Loucy (cell line): Measurements from ENCODE around the gene LOXHD1.

Experiments
- H2AFZ ChIP-seq: fragments of 200-600 bp; sonication (generic); 2 replicates; pipeline ENCODE4 v1.6.0; 2016; ENCODE audit warnings: antibody characterized with exemption, mild to moderate bottlenecking, low read length, moderate library complexity
- H3F3A ChIP-seq: fragments of 200-600 bp; 2 replicates; pipeline ENCODE4 v1.6.0; 2016; ENCODE audit warnings: antibody characterized with exemption, low read depth, mild to moderate bottlenecking
- H3K27me3 ChIP-seq: fragments of 200-600 bp; sonication (generic); 2 replicates; pipeline ENCODE4 v1.6.1; 2014; ENCODE audit warnings: low read length, mild to moderate bottlenecking; ENCODE audit not compliant: insufficient read depth, poor library complexity, severe bottlenecking
- H3K36me3 ChIP-seq: fragments of 200-600 bp; sonication (generic); 2 replicates; pipeline ENCODE4 v1.6.1; 2016; ENCODE audit warnings: low read length; ENCODE audit not compliant: insufficient read depth
- H3K4me1 ChIP-seq: fragments of 200-600 bp; sonication (generic); 2 replicates; pipeline ENCODE4 v1.5.1; 2014; ENCODE audit warnings: low read length, mild to moderate bottlenecking; ENCODE audit not compliant: insufficient read depth, poor library complexity, severe bottlenecking
- H3K4me2 ChIP-seq: fragments of 200-600 bp; sonication (generic); 2 replicates; pipeline ENCODE4 v1.6.0; 2014; ENCODE audit warnings: antibody characterized with exemption, low read length, low read depth, mild to moderate bottlenecking; ENCODE audit not compliant: poor library complexity, severe bottlenecking
- H3K4me3 ChIP-seq: fragments of 200-600 bp; sonication (generic); 2 replicates; pipeline ENCODE4 v1.5.1; 2014; ENCODE audit warnings: low read length, mild to moderate bottlenecking, mixed read lengths; ENCODE audit not compliant: poor library complexity, severe bottlenecking
- H3K79me2 ChIP-seq: fragments of 200-600 bp; sonication (generic); 2 replicates; pipeline ENCODE4 v1.6.1; 2014; ENCODE audit warnings: low read length; ENCODE audit not compliant: insufficient read depth
- H3K9ac ChIP-seq: fragments of 200-600 bp; sonication (generic); 2 replicates; pipeline ENCODE4 v1.6.0; 2014; ENCODE audit warnings: mild to moderate bottlenecking, low read depth, low read length, moderate library complexity; ENCODE audit not compliant: poor library complexity, severe bottlenecking
- H3K9me2 ChIP-seq: fragments of 200-600 bp; sonication (generic); replicated peaks from 2 replicates; pipeline ENCODE4 v1.6.1; 2016; ENCODE audit warnings: low read depth, low read length, mixed read lengths
- H3K9me3 ChIP-seq: fragments of 200-600 bp; sonication (generic); 2 replicates; pipeline ENCODE4 v1.6.1; 2014; ENCODE audit warnings: mild to moderate bottlenecking, antibody characterized with exemption, low read length, low read depth; ENCODE audit not compliant: insufficient read depth
- H4K20me1 ChIP-seq: fragments of 200-600 bp; sonication (generic); 2 replicates; pipeline ENCODE4 v1.6.0; 2014; ENCODE audit warnings: antibody characterized with exemption, low read length, mild to moderate bottlenecking; ENCODE audit not compliant: insufficient read depth, poor library complexity, severe bottlenecking
- CTCF ChIP-seq: fragments of 200-600 bp; sonication (generic); conservative IDR thresholded peaks from 2 replicates; pipeline ENCODE4 v1.5.1; 2014; ENCODE audit warnings: mild to moderate bottlenecking, antibody characterized with exemption, low read length
- EZH2phosphoT487 ChIP-seq: fragments of 200-600 bp; IDR thresholded peaks from 2 replicates; pipeline ENCODE4 v1.6.1; 2018; ENCODE audit warnings: antibody characterized with exemption, mild to moderate bottlenecking, moderate library complexity, borderline replicate concordance

Gene LOXHD1

GRCh38 chr18:46575851-46576250 lies 81.2 kb downstream of the LOXHD1 start:
- Histone ChIP-seq H3K36me3 (no peaks in the 10 kb centered on the region), H3K79me2 (no peaks in the 10 kb centered on the region), H3K4me2 (no peak overlapping the region), H2AFZ (no peak overlapping the region), H3K9me3 (no peaks in the 10 kb centered on the region), H4K20me1 (no peaks in the 10 kb centered on the region), H3K4me1 (no peaks in the 10 kb centered on the region), H3K4me3 (no peak overlapping the region), H3K27me3 (no peaks in the 10 kb centered on the region), H3K9me2 (no peaks in the 10 kb centered on the region), H3K9ac (no peak overlapping the region), H3F3A (no peaks in the 10 kb centered on the region)
- TF ChIP-seq EZH2phosphoT487 (no peak), CTCF (no peak)

- Histone ChIP-seq H3K9me2 (no peaks in the 10 kb centered on the region), H3K9me3 (no peaks in the 10 kb centered on the region), H4K20me1 (no peaks in the 10 kb centered on the region), H3K36me3 (no peaks in the 10 kb centered on the region), H3K4me3 (no peak overlapping the region), H2AFZ (no peak overlapping the region), H3K4me2 (no peak overlapping the region), H3F3A (no peaks in the 10 kb centered on the region), H3K79me2 (no peaks in the 10 kb centered on the region), H3K9ac (no peak overlapping the region), H3K4me1 (no peaks in the 10 kb centered on the region), H3K27me3 (no peaks in the 10 kb centered on the region)
- TF ChIP-seq CTCF = no peak
- no peak for TF ChIP-seq EZH2phosphoT487
Measured at GRCh38 chr18:46574743-46575115, 82.3 kb downstream of the LOXHD1 start.

- H3K4me2 ChIP-seq = no peak overlapping the region
- no peaks in the 10 kb centered on the region for H3K4me1 ChIP-seq
- H3K4me3 ChIP-seq = no peak overlapping the region
- H3K36me3 ChIP-seq = no peaks in the 10 kb centered on the region
- no peaks in the 10 kb centered on the region for H3K9me2 ChIP-seq
- no peaks in the 10 kb centered on the region for H4K20me1 ChIP-seq
- no peak overlapping the region for H2AFZ ChIP-seq
- H3K79me2 ChIP-seq = no peaks in the 10 kb centered on the region
- H3K9ac ChIP-seq = no peak overlapping the region
- no peaks in the 10 kb centered on the region for H3K9me3 ChIP-seq
- no peaks in the 10 kb centered on the region for H3K27me3 ChIP-seq
- H3F3A ChIP-seq = no peaks in the 10 kb centered on the region
- no peak for TF ChIP-seq EZH2phosphoT487
- no peak for TF ChIP-seq CTCF
Measured at GRCh38 chr18:46574000-46574742, 82.8 kb downstream of the LOXHD1 start.
